Breast epithelium (tissue), 3 donors: ENCODE data around the gene WNT4.

Experiments used
- CTCF ChIP-seq, 3 donors: fragments of 450-650 bp; IDR thresholded peaks; one replicate each; pipeline ENCODE4 v1.5.1; 2016 to 2017; ENCODE audit warnings: antibody characterized with exemption in 3 of 3, mild to moderate bottlenecking in 3 of 3, moderate library complexity in 3 of 3
- POLR2A ChIP-seq: fragments of 450-650 bp; IDR thresholded peaks from one replicate; pipeline ENCODE4 v1.6.1; 2016; ENCODE audit warnings: antibody characterized with exemption, mild to moderate bottlenecking, moderate library complexity

- no peak for TF ChIP-seq CTCF (IDR thresholded peaks at IDR 0.05)
- TF ChIP-seq POLR2A: no peak
These were observed 19.9 kb downstream of the WNT4 start for GRCh38 chr1:22123071-22123390.
